SK-N-MC (cell line): ENCODE measurements around the gene USP22.

Experiments
- EZH2 ChIP-seq: fragments of 200-600 bp; sonication (generic); IDR thresholded peaks from one replicate; pipeline ENCODE4 v1.6.1; 2017; ENCODE audit warnings: antibody characterized with exemption
- FOXP2 ChIP-seq: optimal IDR thresholded peaks from 2 replicates; pipeline ENCODE3; 2011; ENCODE audit warnings: mild to moderate bottlenecking, moderate library complexity; ENCODE audit not compliant: insufficient read depth; ENCODE audit errors: extremely low read length, control extremely low read depth
- POLR2AphosphoS5 ChIP-seq: IDR thresholded peaks from 2 replicates; pipeline ENCODE4 v1.6.1; 2012; ENCODE audit warnings: mild to moderate bottlenecking, low read depth, low read length, borderline replicate concordance

- no peak for TF ChIP-seq EZH2
- TF ChIP-seq POLR2AphosphoS5, result no peak
- no peak for TF ChIP-seq FOXP2
Measured at GRCh38 chr17:20983359-20983637, 59.5 kb downstream of the USP22 start.
